WTC11 (cell line): ENCODE data around the gene ASCC1. TPM values are rescaled to one million over a fixed set of nuclear protein-coding genes. Genes with fewer than 3 reads are reported as not detected.

Experiments used
- ATAC-seq: fragments of 200-7000 bp; cut with Tn5 transposase; 2 replicates; pipeline ENCODE4 v1.10.0; 2021; ENCODE audit warnings: mild to moderate bottlenecking, moderate library complexity
- CTCF ChIA-PET: fragments of 300-600 bp; sonication (Branson Sonifier 250); formaldehyde crosslinking; loops from one replicate; lab custom pipeline; 2021; ENCODE audit warnings: antibody characterized with exemption; lab: Charles Lee
- POLR2A ChIA-PET: fragments of 350-600 bp; sonication (Branson Sonifier 250); formaldehyde crosslinking; loops from one replicate; lab custom pipeline; 2021; ENCODE audit warnings: antibody characterized with exemption; lab: Charles Lee
- DNase-seq: peaks from one replicate; pipeline ENCODE4 v3.0.0; 2021; ENCODE audit warnings: low spot score
- H3K27ac Mint-ChIP-seq: 2 replicates; pipeline ENCODE4 v1.8.0; 2021; ENCODE audit warnings: mixed read lengths
- H3K27me3 Mint-ChIP-seq: 2 replicates; pipeline ENCODE4 v1.8.0; 2021; ENCODE audit warnings: low read depth, mild to moderate bottlenecking, moderate library complexity, mixed read lengths
- H3K36me3 Mint-ChIP-seq: 2 replicates; pipeline ENCODE4 v1.8.0; 2021; ENCODE audit warnings: mixed read lengths
- H3K4me1 Mint-ChIP-seq: 2 replicates; pipeline ENCODE4 v1.8.0; 2022; ENCODE audit warnings: mixed read lengths
- H3K4me3 Mint-ChIP-seq: 2 replicates; pipeline ENCODE4 v1.8.0; 2021; ENCODE audit warnings: mild to moderate bottlenecking, moderate library complexity, mixed read lengths
- H3K9me3 Mint-ChIP-seq: 2 replicates; pipeline ENCODE4 v1.8.0; 2021; ENCODE audit warnings: mixed read lengths
- ATF1 ChIP-seq: sonication (generic); formaldehyde crosslinking; IDR thresholded peaks from 2 replicates; pipeline ENCODE4 v1.8.1; 2023; ENCODE audit warnings: mild to moderate bottlenecking, moderate library complexity, missing genetic modification reagents
- ELF4 ChIP-seq: sonication (generic); formaldehyde crosslinking; IDR thresholded peaks from 2 replicates; pipeline ENCODE4 v1.8.1; 2022; ENCODE audit warnings: low read depth, mild to moderate bottlenecking, moderate library complexity, missing genetic modification reagents
- ESRRA ChIP-seq: sonication (generic); formaldehyde crosslinking; IDR thresholded peaks from 2 replicates; pipeline ENCODE4 v1.8.1; 2022; ENCODE audit warnings: mild to moderate bottlenecking, missing genetic modification reagents, borderline replicate concordance
- FOXP1 ChIP-seq: sonication (generic); formaldehyde crosslinking; IDR thresholded peaks from 2 replicates; pipeline ENCODE4 v1.8.0; 2022; ENCODE audit warnings: missing genetic modification reagents, mild to moderate bottlenecking, moderate library complexity, borderline replicate concordance
- GABPB1 ChIP-seq: sonication (generic); formaldehyde crosslinking; IDR thresholded peaks from 2 replicates; pipeline ENCODE4 v1.8.1; 2023; ENCODE audit warnings: mild to moderate bottlenecking, missing genetic modification reagents
- NR2C2 ChIP-seq: sonication (generic); formaldehyde crosslinking; IDR thresholded peaks from 2 replicates; pipeline ENCODE4 v1.8.0; 2022; ENCODE audit warnings: mild to moderate bottlenecking, missing genetic modification reagents
- ZBTB21 ChIP-seq: sonication (generic); formaldehyde crosslinking; IDR thresholded peaks from 2 replicates; pipeline ENCODE4 v1.8.1; 2023; ENCODE audit warnings: mild to moderate bottlenecking, missing genetic modification reagents, borderline replicate concordance
- ZNF263 ChIP-seq: sonication (generic); formaldehyde crosslinking; IDR thresholded peaks from 2 replicates; pipeline ENCODE4 v1.8.1; 2022; ENCODE audit warnings: low read depth, mild to moderate bottlenecking, moderate library complexity, missing genetic modification reagents
- ZNF281 ChIP-seq: sonication (generic); formaldehyde crosslinking; IDR thresholded peaks from 2 replicates; pipeline ENCODE4 v1.8.0; 2023; ENCODE audit warnings: mild to moderate bottlenecking, missing genetic modification reagents
- ZNF416 ChIP-seq: fragments of 250-450 bp; sonication (Bioruptor Pico); IDR thresholded peaks from 2 replicates; pipeline ENCODE4 v1.9.0; 2021; ENCODE audit warnings: mild to moderate bottlenecking, inconsistent platforms
- ZSCAN18 ChIP-seq: fragments of 250-450 bp; sonication (Bioruptor Pico); IDR thresholded peaks from 2 replicates; pipeline ENCODE4 v2.1.2; 2022; ENCODE audit warnings: mild to moderate bottlenecking, moderate library complexity
- total RNA-seq: library from RNA; stranded (reverse); gene quantifications from 3 replicates; pipeline ENCODE4 v1.2.3, GENCODE V29; 2021
- TF ChIP-seq, protein P1 (sequence below): fragments of 250-450 bp; sonication (Bioruptor Pico); IDR thresholded peaks from 2 replicates; pipeline ENCODE4 v1.9.0; 2021; ENCODE audit warnings: mild to moderate bottlenecking
- TF ChIP-seq, protein P2 (sequence below): sonication (generic); formaldehyde crosslinking; conservative IDR thresholded peaks from 2 replicates; pipeline ENCODE4 v1.8.1; 2023; ENCODE audit warnings: mild to moderate bottlenecking, low read depth, missing genetic modification reagents, moderate library complexity
- TF ChIP-seq, protein P3 (sequence below): sonication (generic); formaldehyde crosslinking; IDR thresholded peaks from 2 replicates; pipeline ENCODE4 v1.8.1; 2023; ENCODE audit warnings: mild to moderate bottlenecking, missing genetic modification reagents, moderate library complexity
- TF ChIP-seq, protein P4 (sequence below): sonication (generic); formaldehyde crosslinking; IDR thresholded peaks from 2 replicates; pipeline ENCODE4 v1.8.0; 2022; ENCODE audit warnings: mild to moderate bottlenecking, missing genetic modification reagents
- TF ChIP-seq, protein P5 (sequence below): sonication (generic); formaldehyde crosslinking; IDR thresholded peaks from 2 replicates; pipeline ENCODE4 v1.8.0; 2022; ENCODE audit warnings: mild to moderate bottlenecking, missing genetic modification reagents
- TF ChIP-seq, protein P6 (sequence below): sonication (generic); formaldehyde crosslinking; IDR thresholded peaks from 2 replicates; pipeline ENCODE4 v1.8.1; 2022; ENCODE audit warnings: mild to moderate bottlenecking, moderate library complexity, missing genetic modification reagents

Gene ASCC1
- total RNA-seq, 1 experiment from 2014 or later: 30.4 TPM

DNA sequence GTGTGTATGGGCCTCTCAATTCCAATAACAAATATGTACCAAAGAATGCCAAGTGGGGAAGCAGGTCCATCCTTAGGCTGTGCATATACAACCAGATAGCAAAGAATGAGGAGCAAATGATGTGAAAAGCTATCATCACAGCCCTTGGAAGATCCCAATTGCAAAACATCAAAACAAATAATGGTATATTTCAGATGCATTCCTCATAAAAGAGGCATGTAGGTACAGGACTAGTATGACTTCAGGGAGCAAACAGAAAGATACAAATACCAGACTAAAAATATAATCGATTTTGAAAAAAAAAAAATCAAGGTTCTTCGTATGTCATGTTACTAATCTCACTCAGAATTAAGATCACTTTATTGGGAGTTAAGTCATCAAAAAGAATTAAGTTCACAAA, 109.2 kb downstream of the ASCC1 start (continued):
- TF ChIP-seq, protein P1, sequence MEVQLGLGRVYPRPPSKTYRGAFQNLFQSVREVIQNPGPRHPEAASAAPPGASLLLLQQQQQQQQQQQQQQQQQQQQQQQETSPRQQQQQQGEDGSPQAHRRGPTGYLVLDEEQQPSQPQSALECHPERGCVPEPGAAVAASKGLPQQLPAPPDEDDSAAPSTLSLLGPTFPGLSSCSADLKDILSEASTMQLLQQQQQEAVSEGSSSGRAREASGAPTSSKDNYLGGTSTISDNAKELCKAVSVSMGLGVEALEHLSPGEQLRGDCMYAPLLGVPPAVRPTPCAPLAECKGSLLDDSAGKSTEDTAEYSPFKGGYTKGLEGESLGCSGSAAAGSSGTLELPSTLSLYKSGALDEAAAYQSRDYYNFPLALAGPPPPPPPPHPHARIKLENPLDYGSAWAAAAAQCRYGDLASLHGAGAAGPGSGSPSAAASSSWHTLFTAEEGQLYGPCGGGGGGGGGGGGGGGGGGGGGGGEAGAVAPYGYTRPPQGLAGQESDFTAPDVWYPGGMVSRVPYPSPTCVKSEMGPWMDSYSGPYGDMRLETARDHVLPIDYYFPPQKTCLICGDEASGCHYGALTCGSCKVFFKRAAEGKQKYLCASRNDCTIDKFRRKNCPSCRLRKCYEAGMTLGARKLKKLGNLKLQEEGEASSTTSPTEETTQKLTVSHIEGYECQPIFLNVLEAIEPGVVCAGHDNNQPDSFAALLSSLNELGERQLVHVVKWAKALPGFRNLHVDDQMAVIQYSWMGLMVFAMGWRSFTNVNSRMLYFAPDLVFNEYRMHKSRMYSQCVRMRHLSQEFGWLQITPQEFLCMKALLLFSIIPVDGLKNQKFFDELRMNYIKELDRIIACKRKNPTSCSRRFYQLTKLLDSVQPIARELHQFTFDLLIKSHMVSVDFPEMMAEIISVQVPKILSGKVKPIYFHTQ (CRISPR knock-in tag): no peak
- TF ChIP-seq, protein P2, sequence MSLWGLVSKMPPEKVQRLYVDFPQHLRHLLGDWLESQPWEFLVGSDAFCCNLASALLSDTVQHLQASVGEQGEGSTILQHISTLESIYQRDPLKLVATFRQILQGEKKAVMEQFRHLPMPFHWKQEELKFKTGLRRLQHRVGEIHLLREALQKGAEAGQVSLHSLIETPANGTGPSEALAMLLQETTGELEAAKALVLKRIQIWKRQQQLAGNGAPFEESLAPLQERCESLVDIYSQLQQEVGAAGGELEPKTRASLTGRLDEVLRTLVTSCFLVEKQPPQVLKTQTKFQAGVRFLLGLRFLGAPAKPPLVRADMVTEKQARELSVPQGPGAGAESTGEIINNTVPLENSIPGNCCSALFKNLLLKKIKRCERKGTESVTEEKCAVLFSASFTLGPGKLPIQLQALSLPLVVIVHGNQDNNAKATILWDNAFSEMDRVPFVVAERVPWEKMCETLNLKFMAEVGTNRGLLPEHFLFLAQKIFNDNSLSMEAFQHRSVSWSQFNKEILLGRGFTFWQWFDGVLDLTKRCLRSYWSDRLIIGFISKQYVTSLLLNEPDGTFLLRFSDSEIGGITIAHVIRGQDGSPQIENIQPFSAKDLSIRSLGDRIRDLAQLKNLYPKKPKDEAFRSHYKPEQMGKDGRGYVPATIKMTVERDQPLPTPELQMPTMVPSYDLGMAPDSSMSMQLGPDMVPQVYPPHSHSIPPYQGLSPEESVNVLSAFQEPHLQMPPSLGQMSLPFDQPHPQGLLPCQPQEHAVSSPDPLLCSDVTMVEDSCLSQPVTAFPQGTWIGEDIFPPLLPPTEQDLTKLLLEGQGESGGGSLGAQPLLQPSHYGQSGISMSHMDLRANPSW: no peak
- TF ChIP-seq ESRRA: no peak
- no peak for TF ChIP-seq ZNF281 (CRISPR knock-in tag)
- TF ChIP-seq ZNF416: no peak
- TF ChIP-seq, protein P3, sequence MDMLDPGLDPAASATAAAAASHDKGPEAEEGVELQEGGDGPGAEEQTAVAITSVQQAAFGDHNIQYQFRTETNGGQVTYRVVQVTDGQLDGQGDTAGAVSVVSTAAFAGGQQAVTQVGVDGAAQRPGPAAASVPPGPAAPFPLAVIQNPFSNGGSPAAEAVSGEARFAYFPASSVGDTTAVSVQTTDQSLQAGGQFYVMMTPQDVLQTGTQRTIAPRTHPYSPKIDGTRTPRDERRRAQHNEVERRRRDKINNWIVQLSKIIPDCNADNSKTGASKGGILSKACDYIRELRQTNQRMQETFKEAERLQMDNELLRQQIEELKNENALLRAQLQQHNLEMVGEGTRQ: no peak
- no peak for TF ChIP-seq ATF1 (CRISPR knock-in tag)
- TF ChIP-seq GABPB1 (CRISPR knock-in tag): no peak
- TF ChIP-seq NR2C2 (CRISPR knock-in tag): no peak
- TF ChIP-seq, protein P4, sequence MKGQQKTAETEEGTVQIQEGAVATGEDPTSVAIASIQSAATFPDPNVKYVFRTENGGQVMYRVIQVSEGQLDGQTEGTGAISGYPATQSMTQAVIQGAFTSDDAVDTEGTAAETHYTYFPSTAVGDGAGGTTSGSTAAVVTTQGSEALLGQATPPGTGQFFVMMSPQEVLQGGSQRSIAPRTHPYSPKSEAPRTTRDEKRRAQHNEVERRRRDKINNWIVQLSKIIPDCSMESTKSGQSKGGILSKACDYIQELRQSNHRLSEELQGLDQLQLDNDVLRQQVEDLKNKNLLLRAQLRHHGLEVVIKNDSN (CRISPR knock-in tag): no peak
- TF ChIP-seq, protein P5, sequence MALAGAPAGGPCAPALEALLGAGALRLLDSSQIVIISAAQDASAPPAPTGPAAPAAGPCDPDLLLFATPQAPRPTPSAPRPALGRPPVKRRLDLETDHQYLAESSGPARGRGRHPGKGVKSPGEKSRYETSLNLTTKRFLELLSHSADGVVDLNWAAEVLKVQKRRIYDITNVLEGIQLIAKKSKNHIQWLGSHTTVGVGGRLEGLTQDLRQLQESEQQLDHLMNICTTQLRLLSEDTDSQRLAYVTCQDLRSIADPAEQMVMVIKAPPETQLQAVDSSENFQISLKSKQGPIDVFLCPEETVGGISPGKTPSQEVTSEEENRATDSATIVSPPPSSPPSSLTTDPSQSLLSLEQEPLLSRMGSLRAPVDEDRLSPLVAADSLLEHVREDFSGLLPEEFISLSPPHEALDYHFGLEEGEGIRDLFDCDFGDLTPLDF (CRISPR knock-in tag): no peak

GRCh38 chr10:72106154-72106849, 109.8 kb downstream of the ASCC1 start:
- ChIA-PET CTCF (interaction anchor here (1.0 kb wide), 1 partner anchor 12 kb away, joined by 3 read pairs; no protein-coding TSS in a partner anchor), POLR2A (interaction anchor here (0.5 kb wide), 1 partner anchor 21 kb away, joined by 3 read pairs; no protein-coding TSS in a partner anchor)
- peaks cover 10% of the 10 kb centered on the region for H3K36me3 Mint-ChIP-seq
- H3K27me3 Mint-ChIP-seq: no peaks in the 10 kb centered on the region
- no peaks in the 10 kb centered on the region for H3K4me1 Mint-ChIP-seq
- H3K9me3 Mint-ChIP-seq: no peaks in the 10 kb centered on the region
- no peak for ATAC-seq
- no peak overlapping the region for H3K4me3 Mint-ChIP-seq
- DNase-seq: no peak
- no peak overlapping the region for H3K27ac Mint-ChIP-seq
- TF ChIP-seq ZNF416 (no peak), ZBTB21 (CRISPR knock-in tag) (no peak), ZSCAN18 (CRISPR knock-in tag) (no peak), FOXP1 (no peak), ZNF263 (CRISPR knock-in tag) (no peak), ELF4 (CRISPR knock-in tag) (no peak)
- TF ChIP-seq, protein P5 (CRISPR knock-in tag): no peak
- TF ChIP-seq, protein P6, sequence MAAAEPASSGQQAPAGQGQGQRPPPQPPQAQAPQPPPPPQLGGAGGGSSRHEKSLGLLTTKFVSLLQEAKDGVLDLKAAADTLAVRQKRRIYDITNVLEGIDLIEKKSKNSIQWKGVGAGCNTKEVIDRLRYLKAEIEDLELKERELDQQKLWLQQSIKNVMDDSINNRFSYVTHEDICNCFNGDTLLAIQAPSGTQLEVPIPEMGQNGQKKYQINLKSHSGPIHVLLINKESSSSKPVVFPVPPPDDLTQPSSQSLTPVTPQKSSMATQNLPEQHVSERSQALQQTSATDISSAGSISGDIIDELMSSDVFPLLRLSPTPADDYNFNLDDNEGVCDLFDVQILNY (CRISPR knock-in tag): no peak
